ENCODE measurements around the gene KRTAP10-4. TPM values are rescaled to one million over a fixed set of nuclear protein-coding genes. Genes with fewer than 3 reads are reported as not detected.
"Not testable (repeated sequence)": the region's sequence is repeated elsewhere in the genome, so short reads cannot be mapped to it uniquely, and the experiment has no call there.

The KRTAP10-4 gene
- total RNA-seq: not detected

- DNase-seq (ENCODE audit: low read depth in 2 of 3, low spot score in 2 of 3): not testable (repeated sequence)
Observed at GRCh38 chr21:44573630-44574456, at the start of gene KRTAP10-4. TSS of gene KRTAP10-4 (plus strand) at chr21:44573729. CDS start at chr21:44573759, 30 bp downstream.

- DNase-seq (ENCODE audit: low read depth in 2 of 3, low spot score in 2 of 3): no peak
Observed at GRCh38 chr21:44524414-44525371, 48.8 kb upstream of the KRTAP10-4 start.

- no peak for DNase-seq (ENCODE audit: low read depth in 2 of 3, low spot score in 2 of 3)
Observed at GRCh38 chr21:44525391-44526095, 48.0 kb upstream of the KRTAP10-4 start.

GRCh38 chr21:44526096-44526997 is 47.2 kb upstream of the KRTAP10-4 start:
- no peak for DNase-seq (ENCODE audit: low read depth in 2 of 3, low spot score in 2 of 3)

GRCh38 chr21:44527156-44527982 is 46.2 kb upstream of the KRTAP10-4 start:
- no peak for DNase-seq (ENCODE audit: low read depth in 2 of 3, low spot score in 2 of 3)

DNA sequence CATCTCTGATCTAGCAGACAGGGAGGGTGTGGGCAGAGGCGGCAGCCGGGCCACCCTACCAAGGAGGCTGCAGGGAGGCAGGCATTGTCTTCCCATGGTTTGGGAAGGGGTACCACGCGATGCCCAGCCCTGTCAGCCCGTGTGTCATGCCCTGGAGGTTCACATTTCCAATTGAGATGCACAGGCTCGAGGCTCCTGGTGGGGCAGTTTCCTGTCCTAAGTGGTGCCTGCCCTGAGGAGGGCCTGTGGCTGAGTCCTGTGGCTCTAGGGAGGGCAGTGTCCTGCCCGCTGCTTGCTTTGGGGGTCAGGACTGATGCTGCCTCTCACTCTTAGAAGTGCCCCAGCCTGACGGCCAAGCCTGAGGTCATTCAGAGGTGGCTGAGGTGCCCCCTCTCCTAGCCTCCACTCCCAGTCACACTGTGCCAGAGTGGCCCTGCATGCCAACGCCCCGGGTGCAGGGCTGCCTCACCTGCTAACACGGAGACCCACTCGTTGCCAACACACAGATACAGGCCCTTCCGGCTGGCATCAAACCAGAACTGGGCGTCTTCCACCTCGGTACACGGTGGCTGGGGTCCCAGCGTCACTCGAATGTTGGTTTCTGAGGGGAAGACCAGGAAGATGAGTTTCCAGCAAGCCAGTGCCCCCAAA is 45.4 kb upstream of the KRTAP10-4 start:
- DNase-seq (ENCODE audit: low read depth in 2 of 3, low spot score in 2 of 3): no peak

DNA sequence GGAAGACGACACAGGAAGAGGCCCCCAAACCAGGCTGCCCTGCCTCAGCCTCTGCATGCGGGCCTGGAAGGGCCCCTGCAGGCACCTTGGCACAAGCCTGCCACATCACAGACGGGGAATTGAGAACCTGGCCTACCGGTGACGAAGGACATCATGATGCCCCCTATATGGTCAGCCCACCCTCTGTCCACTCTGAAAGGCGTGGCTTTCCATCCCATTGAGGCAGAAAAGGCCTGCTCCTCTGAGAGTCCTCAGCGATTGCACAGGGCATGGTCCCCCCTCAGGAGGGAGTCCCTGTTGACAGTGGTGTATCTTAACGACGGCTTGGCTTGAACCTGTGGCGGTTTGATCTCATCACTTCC is 44.9 kb upstream of the KRTAP10-4 start:
- DNase-seq (ENCODE audit: low read depth in 2 of 3, low spot score in 2 of 3): no peak

DNA sequence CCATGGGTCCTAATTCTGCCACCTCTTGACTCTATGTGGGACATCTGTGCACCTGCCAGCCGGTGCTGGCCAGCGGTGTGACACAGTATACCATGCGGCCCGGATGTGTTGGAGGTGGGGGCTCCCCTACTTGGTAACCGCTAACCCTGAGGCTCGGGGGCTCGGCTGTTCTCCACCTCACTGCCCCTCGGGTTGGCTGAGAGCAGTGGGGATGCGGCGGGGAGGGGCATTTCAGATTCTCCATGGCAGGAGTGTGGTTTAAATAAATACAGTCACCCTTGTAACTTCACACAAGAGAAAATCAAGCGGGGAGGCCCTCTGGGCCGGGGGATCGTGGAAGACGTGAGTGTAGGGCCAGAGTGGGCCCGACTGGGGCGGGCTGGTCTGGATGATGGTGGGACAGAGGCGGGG is 44.5 kb upstream of the KRTAP10-4 start:
- no peak for DNase-seq (ENCODE audit: low read depth in 2 of 3, low spot score in 2 of 3)

- no peak for DNase-seq (ENCODE audit: low read depth in 2 of 3, low spot score in 2 of 3)
Observed at GRCh38 chr21:44529503-44530125, 43.9 kb upstream of the KRTAP10-4 start.

GRCh38 chr21:44530221-44530902 is 43.2 kb upstream of the KRTAP10-4 start:
- no peak for DNase-seq (ENCODE audit: low read depth in 2 of 3, low spot score in 2 of 3)

DNA sequence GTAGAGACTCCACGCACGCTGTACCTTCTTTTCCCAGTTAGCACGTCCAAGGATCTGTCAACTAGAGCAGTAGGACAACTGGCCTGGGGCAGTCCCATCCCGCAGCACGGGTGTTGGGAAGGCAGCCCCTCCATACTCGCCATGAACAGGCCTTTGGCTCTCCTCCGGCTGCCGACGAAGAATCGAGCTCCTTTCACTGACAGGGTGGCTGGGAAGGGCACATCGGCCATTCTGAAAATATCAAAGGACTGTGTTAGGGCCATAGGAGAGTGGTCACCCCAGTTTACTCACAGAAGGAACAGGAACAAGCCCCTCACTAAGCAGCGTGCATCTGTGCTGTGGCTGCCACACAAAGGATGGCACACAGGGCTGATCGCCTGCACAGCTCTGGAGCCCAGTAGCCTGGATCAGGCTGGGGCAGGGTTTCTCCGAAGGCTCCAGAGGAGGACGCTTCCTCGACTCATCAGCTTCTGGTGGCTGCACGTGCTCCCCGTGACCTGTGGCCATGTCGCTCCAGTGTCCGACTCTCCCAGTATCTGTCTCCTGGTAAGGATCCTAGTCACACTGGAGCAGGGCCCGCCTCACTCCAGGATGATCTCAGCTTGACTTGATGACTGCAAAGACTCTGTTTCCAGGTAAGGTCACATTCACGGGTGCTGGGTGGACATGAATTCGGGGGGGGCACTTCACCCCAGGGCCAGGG is 42.5 kb upstream of the KRTAP10-4 start:
- DNase-seq (ENCODE audit: low read depth in 2 of 3, low spot score in 2 of 3): no peak

DNA sequence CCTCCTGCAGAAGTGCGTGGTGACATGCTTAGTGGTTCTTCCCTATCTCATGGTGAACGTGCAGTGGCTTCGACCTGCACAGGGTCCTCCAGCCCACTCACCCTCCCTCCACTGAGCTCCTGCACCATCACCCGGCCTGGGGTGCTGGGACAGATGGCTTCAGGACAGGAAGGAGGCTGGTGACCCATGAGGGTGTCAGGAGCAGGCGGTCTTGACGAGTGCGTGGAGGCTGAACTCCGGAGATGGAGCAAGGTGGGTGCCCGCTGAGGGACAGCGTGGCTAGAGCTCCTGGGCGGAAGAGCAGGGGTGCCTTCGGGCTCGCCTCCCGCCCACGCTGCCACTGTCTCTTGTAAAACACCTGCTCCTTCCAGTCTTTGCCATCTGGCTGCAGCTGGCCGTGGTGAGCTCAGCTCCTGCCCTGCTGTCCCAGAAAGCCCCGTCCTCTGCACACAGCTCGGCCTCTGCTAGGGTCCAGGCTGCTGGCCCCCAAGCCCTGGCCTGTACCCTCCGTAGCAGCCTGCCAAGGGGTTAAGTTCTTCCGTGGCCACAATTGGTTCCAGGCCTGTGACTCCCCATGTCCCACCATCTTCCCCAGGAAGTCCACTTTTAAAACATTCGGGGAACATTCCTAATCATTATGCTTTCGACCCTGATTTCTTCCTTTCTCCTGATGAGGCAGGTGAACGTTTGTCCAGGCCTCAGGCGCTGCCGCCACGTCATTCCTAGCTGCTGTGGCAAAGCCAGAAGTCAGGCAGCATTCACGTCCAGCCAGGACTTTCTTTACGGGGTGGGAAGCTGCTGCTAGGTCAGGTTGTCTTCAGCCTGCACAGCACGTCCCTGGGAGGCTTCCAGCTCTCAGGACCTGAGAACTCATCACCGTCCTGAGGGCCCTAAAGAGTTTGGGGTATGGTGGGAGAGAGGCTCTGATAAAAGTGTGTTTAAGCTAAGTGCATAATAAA is 41.6 kb upstream of the KRTAP10-4 start:
- no peak for DNase-seq (ENCODE audit: low read depth in 2 of 3, low spot score in 2 of 3)

DNA sequence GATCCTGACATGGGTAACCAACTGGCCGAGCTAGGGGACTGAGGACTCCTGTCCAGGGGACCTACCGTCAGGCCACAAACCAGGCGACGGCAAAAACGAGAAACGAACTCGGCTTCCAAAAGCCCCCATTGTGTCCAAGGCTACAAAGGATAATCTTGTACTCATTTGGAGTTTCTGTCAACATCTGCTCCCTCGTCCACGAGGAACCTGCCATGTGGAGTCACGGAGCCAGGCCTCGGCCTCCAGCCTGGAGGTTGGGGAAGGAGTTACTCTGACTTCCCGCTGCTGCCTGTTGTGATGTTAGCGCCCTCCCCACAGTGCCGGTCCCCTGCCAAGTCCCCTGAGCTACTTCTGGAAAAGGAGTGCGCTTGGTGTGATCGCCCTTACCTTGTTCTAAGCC is 40.8 kb upstream of the KRTAP10-4 start:
- no peak for DNase-seq (ENCODE audit: low read depth in 2 of 3, low spot score in 2 of 3)

DNA sequence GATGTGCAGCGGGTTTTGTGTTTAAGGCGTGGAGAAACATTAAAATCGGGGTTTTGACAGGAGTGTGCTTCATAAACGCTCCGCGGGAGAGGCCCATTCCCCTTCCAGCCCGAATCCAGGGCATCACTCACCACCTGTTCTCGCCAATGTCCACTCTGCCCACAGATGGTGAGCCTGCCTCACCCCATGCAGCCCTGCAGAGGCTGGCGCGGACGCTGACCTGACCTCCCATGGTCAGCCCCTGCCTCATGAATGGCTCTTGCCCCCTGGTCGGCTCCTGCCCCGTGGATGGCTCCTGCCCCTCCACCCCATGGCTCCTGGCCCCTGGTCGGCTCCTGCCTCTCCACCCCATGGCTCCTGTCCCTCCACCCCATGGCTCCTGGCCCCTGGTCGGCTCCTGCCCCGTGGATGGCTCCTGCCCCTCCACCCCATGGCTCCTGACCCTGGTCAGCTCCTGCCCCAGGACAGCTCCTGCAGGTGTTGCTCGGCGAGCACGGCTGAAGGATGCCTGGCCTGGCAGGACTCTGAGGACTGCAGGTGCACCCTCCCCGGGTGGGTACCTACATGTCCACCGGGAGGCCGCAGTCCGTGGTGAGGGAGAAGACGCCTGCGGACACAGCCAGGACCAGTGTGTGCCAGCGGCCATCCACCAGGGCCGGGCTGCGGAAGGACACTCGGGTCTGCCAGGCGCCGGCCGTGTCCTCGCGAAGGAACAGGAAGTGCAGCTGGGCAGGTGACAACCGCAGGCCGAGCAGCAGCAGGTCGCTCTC is 40.2 kb upstream of the KRTAP10-4 start:
- DNase-seq (ENCODE audit: low read depth in 2 of 3, low spot score in 2 of 3): no peak
